Measurements from ENCODE around the gene HIGD2B.
"Not testable (repeated sequence)": the region's sequence is repeated elsewhere in the genome, so short reads cannot be mapped to it uniquely, and the experiment has no call there.

DNA sequence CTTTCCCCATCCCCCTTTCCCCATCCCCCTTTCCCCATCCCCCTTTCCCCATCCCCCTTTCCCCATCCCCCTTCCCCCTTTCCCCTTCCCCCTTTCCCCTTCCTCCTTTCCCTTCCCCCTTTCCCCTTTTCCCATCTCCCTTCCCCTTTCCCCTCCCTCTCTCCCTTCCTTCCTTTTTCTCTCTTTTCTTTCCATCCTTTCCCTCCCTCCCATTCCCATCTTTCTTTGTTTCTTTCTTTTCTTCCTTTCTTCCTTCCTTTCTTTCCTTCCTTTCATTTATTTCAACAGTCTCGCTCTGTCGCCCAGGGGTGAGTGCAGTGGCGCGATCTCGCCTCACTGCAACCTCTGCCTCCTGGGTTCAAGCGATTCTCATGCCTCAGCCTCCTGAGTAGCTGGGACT is 39.9 kb upstream of the HIGD2B start:
- TF ChIP-seq USF2 (IDR thresholded peaks at IDR 0.05); POLR2AphosphoS2 (conservative IDR thresholded peaks at IDR 0.05; ENCODE audit: low read length); CBX8 (IDR thresholded peaks at IDR 0.05); NR3C1 (IDR thresholded peaks at IDR 0.05); PHF8 (IDR thresholded peaks at IDR 0.05; ENCODE audit: borderline replicate concordance, low read depth); ZSCAN20 (CRISPR knock-in tag; IDR thresholded peaks at IDR 0.05); ZFP36 (IDR thresholded peaks at IDR 0.05; ENCODE audit: borderline replicate concordance, partially characterized antibody): not testable (repeated sequence)
- TF ChIP-seq, protein P1, sequence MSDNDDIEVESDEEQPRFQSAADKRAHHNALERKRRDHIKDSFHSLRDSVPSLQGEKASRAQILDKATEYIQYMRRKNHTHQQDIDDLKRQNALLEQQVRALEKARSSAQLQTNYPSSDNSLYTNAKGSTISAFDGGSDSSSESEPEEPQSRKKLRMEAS (IDR thresholded peaks at IDR 0.05): not testable (repeated sequence)

Data from A549 (cell line).